ENCODE measurements around the gene NAA38.

NAA38 gene, protein sequence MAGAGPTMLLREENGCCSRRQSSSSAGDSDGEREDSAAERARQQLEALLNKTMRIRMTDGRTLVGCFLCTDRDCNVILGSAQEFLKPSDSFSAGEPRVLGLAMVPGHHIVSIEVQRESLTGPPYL

DNA sequence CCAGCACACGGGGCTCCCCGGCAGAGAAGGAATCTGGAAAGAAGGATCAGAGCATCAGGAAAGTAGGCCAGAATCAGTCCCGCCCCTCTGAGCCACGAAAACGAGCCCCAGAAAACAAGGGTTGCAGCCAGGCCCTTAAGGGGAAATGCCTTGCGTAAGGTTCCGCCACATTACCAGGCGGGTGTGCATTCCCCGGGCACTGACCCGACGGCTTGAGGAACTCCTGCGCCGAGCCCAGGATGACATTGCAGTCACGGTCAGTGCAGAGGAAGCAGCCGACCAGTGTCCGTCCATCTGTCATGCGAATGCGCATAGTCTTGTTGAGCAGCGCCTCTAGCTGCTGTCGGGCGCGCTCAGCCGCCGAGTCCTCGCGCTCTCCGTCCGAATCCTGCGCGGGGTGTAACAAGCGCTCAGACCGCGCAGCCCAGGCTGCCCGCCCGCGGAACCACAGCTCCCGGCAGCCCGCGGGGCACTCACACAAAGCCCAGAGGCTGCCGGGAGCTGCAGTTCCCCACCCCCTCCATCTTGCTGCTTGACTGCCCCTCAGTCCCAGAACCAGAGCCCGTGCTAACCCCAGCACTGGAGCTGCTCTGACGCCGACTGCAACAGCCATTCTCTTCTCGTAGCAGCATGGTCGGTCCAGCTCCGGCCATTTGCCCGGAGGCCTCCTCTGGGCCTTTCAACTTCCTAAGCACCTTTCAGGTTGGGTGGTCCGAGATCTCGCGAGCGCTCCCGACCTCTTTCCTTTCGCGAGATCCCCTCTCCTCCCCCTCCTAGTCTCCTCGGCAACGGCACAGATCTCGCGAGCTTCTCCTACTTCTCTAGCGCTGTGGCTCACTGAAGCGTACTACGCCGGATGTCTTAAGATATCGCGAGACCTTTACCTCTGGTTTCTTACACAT, at the start of gene NAA38:
TSS of gene NAA38 (minus strand) at position 749 of the 902 bp plus-strand sequence. CDS start at position 653, 96 bp downstream.
- peak; percentile 90 for DNase-seq

DNA sequence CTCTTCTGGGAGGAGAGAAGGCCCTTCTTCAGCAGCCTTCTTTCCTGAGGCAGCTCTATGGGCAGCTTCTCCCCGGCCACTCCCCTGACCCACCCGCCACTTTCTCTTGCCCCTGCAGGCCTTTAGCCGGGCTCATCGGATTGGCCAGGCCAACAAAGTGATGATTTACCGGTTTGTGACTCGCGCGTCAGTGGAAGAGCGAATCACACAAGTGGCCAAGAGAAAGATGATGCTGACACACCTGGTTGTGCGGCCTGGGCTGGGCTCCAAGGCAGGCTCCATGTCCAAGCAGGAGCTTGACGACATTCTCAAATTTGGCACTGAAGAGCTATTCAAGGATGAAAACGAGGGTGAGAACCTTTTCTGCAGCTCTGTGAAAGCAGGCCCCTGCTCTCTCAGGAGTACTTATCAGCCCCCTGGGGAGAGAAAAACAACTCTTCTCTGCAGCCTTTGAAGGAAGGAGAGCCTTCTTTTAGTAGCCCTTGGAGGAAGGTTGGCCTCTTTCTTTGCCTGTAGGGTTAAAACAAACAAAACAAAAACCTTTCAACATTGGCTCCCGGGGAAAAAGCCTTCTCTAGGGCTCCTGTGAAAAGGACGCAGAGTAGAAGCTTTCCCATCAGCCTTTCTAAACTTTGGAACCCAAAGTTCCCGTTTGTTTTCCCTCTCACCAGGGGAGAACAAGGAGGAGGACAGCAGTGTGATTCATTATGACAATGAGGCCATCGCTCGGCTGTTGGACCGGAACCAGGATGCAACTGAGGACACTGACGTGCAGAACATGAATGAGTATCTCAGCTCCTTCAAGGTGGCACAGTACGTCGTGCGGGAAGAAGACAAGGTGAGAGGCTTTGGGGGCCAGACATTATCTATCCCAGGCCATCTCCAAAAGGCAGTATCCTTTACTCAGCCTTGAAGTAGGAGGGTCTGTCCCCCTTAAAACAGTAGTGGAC, 46.1 kb upstream of the NAA38 start:
- DNase-seq, result no peak

DNA sequence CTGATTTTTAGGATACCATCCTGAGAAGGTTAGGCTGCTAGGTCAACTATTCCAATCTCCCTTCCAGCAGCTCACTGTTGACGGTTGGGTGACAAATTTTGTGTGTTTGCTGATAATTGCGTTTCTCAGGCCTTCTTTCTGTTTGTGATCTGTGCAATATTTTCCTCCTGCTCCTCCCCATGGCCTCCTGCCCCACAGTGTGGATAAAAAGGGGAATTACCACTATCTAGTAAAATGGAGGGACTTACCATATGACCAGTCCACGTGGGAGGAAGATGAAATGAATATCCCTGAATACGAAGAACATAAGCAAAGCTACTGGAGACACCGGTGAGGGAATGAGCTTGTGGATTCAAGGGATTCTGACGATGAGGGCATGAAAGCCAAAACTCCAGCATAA, 40.4 kb upstream of the NAA38 start:
- no peak for DNase-seq

DNA sequence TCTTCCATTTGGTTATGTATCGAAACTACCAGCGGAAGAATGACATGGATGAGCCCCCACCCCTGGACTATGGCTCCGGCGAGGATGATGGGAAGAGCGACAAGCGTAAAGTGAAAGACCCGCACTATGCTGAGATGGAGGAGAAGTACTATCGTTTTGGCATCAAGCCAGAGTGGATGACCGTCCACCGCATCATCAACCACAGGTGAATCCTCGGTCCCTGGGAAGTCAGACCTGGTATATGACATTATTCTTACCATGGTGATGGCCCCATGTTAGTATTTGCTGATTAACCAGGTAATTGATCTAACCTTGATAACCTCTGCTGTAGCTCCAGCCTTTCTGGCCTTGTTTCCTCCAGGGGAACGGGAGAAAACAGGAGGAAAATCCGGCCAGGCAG, 39.7 kb upstream of the NAA38 start:
- DNase-seq, result no peak

DNA sequence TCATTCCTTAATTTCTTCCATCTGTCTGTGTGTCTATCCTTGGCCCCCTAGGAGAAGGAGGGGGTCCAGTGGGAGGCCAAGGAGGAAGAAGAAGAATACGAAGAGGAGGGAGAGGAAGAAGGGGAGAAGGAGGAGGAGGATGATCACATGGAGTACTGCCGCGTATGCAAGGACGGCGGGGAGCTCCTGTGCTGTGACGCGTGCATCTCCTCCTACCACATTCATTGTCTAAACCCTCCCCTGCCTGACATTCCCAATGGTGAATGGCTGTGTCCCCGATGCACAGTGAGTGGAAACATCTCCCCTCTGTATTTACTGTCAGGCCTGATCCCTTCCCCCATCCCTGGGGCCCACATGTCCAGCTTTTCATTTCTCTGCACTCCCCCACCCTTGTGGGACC, 37.5 kb upstream of the NAA38 start:
- DNase-seq, result no peak

DNA sequence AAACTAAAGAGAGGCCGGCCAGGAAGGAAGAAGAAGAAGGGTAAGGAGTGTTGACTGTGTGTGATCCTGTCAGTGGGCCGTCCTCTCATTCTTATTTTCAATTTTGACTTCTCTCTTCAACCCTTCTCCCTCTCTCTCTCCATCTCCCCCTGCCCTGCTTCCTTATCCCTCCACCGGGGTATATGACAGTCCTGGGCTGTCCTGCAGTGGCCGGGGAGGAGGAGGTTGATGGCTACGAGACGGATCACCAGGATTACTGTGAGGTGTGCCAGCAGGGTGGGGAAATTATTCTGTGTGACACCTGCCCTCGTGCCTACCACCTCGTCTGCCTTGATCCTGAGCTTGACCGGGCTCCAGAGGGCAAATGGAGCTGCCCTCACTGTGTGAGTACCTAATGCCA, 36.9 kb upstream of the NAA38 start:
- no peak for DNase-seq

DNA sequence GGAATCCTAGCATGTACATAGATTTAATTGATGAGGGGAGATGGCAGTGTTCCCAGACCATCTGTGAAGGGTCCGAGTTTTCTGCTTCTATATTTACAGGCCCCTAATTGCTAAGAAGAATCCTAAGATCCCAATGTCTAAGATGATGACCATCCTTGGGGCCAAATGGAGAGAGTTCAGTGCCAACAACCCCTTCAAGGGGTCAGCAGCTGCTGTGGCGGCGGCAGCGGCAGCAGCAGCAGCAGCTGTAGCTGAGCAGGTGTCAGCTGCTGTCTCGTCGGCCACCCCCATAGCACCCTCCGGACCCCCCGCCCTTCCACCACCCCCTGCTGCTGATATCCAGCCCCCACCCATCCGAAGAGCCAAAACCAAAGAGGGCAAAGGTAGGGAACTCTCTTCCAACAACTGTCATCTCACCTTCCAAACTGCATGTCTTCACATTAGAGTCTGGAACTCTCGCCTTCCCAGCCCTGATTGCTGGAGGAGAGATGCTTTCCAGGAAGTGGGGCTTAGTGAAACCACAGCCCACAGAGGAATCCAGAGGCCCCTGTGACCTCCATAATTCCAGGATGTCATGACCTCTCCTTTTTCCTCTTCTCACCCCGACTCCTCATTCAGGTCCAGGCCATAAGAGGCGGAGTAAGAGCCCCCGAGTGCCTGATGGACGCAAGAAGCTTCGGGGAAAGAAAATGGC, 36.0 kb upstream of the NAA38 start:
- DNase-seq, result no peak

DNA sequence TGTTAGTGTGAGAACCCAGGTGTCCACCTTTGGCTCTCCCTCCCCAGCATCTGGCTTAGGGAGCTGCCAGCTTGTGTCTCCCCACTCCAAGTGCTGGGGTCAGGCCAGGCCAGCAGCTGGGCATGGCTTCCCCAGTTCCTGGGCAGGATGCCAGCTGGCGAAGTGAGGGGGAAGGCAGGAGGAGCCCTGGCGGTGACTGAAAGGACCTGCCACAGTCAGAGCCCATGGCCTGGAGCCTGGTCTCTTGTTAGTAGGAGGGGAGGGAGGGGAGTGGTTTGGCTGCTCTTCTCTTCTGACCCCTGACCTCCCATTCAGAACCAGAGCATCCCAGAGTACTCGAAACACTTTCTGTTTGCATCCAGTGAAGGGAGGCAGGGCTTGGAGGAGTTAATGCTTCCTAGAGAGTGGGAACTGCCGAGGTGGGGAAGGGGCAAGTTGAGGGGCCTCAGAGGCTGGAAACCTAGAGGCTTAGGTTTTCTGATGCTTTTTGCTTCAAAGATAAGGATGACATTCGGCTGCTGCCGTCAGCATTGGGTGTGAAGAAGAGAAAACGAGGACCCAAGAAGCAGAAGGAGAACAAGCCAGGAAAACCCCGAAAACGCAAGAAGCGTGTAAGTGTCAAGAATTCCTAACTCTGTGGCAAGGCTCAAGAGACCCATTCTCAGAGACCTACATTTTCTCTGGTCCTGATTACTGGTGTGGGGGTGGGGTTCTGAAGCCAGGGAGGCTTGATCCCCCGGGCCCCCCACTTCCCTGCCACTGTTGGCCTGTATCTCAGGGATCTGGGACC, 32.0 kb upstream of the NAA38 start:
- DNase-seq, result peak; percentile 72

DNA sequence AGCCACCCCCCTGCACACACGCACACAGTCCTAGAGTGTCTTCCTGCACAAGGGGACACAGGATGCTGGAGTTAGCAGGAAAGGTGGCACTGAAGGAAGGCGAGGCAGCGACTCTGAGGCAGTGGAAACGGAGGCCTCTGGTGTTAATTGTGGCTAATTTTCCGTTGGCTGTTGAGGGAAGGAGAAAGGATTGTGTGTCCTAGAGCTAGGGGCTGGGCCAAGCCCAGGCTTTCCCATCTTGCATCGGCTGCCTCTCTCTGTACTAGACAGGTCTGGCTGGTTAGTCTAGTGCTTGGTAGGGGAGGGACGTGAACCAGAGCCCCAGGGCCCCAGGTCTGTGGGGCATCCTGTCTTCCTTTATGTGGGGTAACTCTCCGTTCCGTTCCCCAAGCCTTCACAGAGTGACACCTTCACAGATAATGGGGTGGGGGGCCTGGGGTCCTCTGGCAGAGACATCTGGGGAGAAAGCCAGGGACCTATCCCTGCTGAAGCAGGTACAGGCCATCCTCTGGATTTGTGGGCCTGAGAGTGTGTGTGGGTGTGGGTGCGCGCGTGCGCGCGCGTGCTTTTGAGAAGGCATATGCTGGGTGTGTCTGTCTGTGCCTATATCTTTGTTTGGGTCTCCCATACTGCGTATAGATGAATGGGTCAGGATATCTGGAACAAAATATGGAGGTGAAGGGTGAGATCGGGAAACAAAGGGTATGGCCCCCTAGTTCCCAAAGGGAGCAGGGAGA, 31.0 kb upstream of the NAA38 start, which contains the start of gene CHD3:
TSS of gene CHD3 (plus strand) at position 606 of the 737 bp plus-strand sequence. CDS start 212 bp downstream, outside the sequence.
- DNase-seq, result no peak

DNA sequence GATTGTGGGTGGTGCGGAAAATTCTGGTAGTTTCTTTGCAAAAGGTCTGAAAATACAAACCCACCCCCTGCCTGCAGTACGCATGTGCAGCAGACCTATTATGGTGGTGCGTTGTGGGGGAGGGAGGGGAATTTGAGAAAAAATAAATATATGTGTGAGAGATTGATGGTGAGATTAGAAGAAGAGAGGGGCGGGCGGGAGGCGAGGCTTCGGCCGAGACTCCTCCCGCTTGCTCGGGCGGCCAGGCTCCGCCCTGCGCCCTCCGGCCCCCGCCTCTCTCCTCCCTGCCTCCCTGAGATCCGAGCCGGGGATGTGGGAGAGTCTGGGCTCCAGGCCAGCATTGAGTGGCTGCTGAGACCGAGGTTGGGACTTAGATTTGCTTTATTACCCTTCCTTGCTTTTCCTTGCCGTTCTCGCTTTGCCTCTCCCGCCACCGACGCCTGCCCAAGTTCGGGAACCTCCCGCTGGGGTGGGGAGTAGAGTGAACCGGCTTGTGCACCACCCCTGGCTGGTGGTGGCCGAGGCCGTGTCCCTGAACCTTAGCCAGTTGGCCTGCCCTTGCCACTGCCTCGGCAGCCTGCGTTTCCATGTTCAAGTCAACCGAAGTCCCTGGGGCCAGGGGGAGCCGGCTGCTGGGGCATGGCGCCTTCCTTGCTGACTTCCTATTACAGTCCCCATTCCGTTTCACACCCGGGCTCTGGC, 30.3 kb upstream of the NAA38 start:
- DNase-seq, result peak; percentile 85

DNA sequence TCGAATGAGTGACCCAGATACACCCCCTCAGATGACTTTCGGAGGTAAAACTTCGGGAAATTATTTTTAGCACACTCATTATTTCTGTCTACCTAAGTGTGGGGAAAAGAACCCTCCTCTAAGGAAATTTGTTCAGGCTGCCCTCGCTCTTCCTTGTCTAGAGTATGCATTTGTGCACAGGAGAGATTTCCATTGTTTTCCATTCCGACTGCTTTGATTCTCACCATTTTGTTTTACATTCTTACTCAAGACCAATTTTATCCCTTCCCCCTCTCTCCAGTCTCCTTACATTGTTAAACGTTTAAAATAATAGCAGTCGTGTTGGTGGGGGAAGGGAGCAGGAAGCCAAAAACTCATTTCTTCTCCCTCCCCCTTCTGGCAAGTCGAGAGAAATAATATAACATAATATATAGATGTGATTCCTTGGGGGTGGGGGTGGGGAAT, 29.7 kb upstream of the NAA38 start:
- peak; percentile 65 for DNase-seq

DNA sequence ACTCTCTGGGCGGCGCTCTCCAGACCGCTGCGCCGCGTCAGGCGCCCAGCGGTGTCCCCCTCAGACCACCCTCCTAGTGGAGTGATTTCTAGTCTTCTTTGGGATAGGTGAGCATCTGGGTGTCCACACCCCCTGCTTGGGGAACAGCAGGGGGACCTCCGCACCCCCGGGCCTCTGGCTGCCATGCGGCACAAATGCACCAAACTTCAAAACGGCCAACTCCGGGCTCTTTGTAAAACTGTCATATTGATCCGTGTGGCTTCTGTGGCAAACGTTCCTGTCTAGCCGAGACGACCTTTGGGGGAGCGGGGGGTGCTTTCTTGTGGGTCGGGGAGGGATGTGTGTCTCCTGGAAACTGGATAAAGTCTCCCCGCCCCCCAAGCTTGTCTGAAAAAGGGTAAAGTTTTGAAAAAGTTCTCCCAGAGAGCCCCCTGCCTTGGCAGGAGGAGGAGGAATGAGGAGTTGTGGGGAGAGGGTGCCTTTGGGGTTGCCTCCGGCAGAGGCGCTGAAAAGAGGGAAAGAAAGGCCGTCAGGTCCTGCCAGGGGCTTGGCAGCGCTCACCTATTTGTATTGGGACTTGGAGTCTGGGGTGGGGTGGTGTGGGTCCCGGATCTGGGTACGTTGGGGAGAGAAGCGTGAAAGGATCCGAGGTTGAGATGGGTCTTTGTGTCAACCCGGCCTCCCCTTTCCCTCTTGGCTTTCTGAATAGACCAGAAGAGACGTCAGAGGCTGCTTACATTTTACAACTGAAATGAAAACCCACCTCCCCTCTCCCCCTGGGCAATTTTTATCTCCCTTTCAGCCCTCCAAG, 29.1 kb upstream of the NAA38 start:
- DNase-seq, result peak; percentile 16

DNA sequence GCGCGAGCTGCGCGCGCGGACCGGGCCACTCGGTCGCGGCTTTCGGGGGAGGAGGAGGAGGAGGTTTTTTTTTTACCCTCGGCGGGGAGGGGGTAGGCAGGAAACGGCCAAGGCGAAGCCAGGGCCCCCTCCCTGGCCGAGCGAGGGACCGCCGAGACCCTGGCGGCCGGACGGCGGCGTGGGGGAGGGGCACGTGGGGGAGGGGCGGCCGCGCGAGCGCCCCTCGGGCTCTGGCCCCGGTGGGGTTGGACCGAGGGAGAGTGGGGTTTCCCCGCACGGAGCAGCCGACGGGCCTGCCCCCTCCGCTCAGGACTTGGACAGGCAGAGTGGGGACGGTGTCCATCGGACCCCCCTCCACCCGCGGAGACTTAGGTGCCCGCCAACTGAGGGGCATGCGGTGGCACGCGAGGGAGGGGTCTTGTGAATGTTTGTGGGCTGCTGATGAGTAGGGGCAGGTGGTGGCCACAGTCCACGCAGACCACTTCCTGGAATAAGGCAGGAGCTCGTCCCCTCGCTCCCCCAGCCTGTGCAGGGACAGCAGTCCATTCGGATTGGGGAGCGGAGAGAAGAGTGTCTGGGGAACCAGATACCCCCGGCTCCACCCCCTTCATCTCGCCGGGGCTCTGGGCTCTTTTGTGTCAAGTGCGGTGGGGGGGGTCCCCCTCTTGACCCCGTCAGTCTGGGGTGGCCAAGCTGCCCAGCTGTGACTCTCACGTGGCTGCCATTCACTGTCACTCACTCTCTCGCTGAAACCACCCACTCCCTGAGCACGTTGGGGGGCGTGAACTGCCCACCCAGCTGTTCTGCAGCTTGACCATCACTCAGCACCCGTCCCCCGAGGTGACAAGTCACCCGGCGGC, 28.2 kb upstream of the NAA38 start:
- DNase-seq, result no peak

DNA sequence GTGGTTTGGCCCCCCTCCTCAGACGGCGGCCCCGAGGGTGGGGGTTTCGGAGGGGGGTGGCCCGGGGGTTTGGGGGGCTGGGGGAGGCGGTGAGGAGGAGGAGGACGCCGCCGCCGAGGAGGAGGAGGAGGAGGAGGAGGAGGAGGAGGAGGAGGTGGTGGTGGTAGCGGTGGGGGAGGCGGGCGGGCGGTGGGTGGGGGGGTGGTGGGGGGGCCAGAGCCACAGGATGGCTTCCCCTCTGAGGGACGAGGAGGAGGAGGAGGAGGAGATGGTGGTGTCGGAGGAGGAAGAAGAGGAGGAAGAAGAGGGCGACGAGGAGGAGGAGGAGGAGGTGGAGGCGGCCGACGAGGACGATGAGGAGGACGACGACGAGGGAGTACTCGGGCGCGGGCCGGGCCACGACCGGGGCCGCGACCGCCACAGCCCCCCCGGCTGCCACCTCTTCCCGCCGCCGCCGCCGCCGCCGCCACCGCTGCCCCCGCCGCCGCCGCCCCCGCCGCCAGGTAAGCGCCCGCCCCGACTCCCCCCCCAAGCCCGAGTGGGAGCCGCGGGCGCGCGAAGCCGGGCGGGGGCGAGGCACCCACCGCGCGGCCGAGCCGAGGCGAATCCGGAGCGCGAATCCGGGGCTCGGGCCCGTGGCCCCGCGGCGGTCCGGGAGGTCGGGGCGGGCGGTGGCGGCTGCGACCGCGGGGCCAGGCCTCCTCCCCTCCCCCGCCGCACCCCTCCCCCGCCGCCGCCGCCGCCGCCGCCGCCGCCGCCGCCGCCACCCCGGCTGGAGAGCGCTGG, 27.4 kb upstream of the NAA38 start:
- DNase-seq, result no peak

DNA sequence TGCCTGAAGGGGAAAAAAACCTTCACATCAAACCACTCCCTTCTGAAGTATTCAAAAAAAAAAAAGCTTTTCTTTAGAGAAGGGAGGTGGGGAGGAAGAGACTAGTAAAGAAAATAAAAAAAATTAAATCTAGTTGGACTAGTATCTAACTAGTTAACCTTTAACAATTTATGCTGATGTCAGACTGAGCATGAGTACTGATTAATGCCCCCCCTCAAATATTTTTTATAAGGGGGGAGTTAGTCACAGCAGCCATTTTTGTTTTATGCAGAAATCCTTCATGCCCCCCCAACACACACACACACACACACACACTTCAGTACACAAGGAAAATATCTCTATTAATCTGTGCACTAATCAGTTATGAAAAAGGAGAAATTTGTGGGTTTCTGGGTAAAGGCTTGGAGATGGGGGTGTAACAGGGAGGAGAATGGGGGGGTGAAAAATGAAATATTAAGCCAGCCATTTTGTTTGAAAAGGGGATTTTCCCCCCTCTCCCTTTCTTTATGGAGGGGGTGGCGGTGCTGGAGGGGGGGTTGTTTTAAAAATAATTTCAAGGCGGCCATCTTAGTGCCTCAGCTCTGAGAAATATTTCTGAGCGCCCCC, 26.5 kb upstream of the NAA38 start:
- no peak for DNase-seq

DNA sequence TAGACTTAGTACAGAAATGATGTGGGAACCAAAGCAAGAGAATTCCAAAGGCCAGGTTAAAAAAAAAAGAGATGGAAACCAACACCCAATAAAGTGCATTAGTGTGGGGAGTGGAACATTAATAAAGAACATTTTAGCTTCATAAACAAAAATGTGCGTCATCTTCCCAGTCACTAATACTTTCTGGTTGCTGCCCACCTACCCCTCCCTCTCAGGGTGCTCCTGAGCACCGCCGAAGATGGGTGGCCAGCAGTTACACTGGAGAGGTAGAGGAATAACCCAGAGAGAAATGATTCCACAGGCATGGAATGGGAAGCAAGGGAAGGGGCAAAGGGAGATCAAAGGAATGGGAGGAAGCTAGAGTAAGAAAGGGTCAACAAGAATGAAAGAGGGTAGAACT, 25.3 kb upstream of the NAA38 start:
- DNase-seq, result no peak

DNA sequence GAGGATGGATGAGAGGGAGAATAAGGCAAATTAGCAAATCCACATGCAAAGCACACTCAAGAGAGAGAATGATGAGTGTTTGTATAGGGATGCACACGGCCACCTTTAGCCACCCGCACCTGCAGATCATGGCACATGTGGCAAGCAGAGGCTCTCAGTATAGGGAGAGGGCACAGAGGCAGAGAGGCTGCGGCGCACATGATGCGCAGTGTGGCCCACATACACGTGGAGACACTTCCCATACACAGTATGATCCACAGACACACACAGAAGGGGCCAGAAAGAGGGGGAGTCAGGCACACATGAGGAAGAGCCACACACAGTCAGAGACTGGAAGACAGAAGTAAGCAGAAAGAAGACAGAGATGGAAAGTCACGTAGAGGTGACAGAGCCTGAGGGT, 24.7 kb upstream of the NAA38 start:
- no peak for DNase-seq
